K562 (cell line): ENCODE data around the gene EFCC1. TPM values are rescaled to one million over a fixed set of nuclear protein-coding genes. Genes with fewer than 3 reads are reported as not detected.

Source experiments
- HNRNPUL1 ChIP-seq: fragments of 200-400 bp; formaldehyde crosslinking; IDR thresholded peaks from 2 replicates; pipeline ENCODE4 v1.6.1; 2017; ENCODE audit warnings: low read length
- NFE2L1 ChIP-seq: fragments of 450-650 bp; IDR thresholded peaks from 2 replicates; pipeline ENCODE4 v1.6.1; 2016; ENCODE audit warnings: missing genetic modification characterization, low read depth, mild to moderate bottlenecking, missing compliant biosample characterization, moderate library complexity, borderline replicate concordance
- NRF1 ChIP-seq, 2 experiments: fragments of 450-650 bp; IDR thresholded peaks in 1 of 2; conservative IDR thresholded peaks in 1 of 2; 2 replicates each; pipeline ENCODE4 v1.6.1; 2014; ENCODE audit warnings: mild to moderate bottlenecking in 2 of 2
- PHF8 ChIP-seq: fragments of 200-600 bp; sonication (generic); IDR thresholded peaks from 2 replicates; pipeline ENCODE4 v1.6.1; 2012; ENCODE audit warnings: mixed run types, mild to moderate bottlenecking, inconsistent platforms, low read length, moderate library complexity, borderline replicate concordance
- ZBTB7A ChIP-seq: IDR thresholded peaks from 2 replicates; pipeline ENCODE4 v1.6.1; 2011; ENCODE audit warnings: low read depth, mild to moderate bottlenecking, low read length, moderate library complexity, borderline replicate concordance; ENCODE audit not compliant: control insufficient read depth
- ZNF431 ChIP-seq: sonication (generic); formaldehyde crosslinking; IDR thresholded peaks from 2 replicates; pipeline ENCODE4 v1.8.0; 2022; ENCODE audit warnings: mild to moderate bottlenecking, missing genetic modification reagents
- polyA plus RNA-seq, 8 experiments: library from polyadenylated mRNA; depleted of rRNA in 4 of 8; stranded (reverse) in 5 of 8; unstranded in 3 of 8; fragments of >200 nt; fragmentation: Nextera tagmentation in 2 of 8; fragmentation: Illumina TruSeq in 1 of 8; extraction: Ambion mirVana in 2 of 8; extraction: Trizol in 1 of 8; gene quantifications; 2 replicates each; pipeline versions ENCODE4 v1.2.1 to v1.2.3, GENCODE V29; 2011 to 2014; ENCODE audit warnings: inconsistent platforms in 1 of 8, missing spikeins in 1 of 8
- total RNA-seq, 7 experiments: library from RNA; depleted of rRNA in 6 of 7; stranded (reverse); fragments of >200 nt in 6 of 7; fragmentation: Illumina TruSeq in 2 of 7; extraction: Trizol in 2 of 7; gene quantifications; 2 replicates each; pipeline versions ENCODE4 v1.2.1 to v1.2.3, GENCODE V29; 2011 to 2021; ENCODE audit warnings: low replicate concordance in 1 of 7
- TF ChIP-seq, protein P1 (sequence below): fragments of 450-650 bp; IDR thresholded peaks from 2 replicates; pipeline ENCODE4 v1.6.1; 2016; ENCODE audit warnings: mild to moderate bottlenecking, moderate library complexity

EFCC1 gene
- total and polyA plus RNA-seq, 9 of the 15 experiments (the other 6 are each of a cell fraction or from before 2014, with no cell fraction given), result not detected

GRCh38 chr3:129018751-129019150, 17.6 kb downstream of the EFCC1 start (continued):
- TF ChIP-seq, protein P1, sequence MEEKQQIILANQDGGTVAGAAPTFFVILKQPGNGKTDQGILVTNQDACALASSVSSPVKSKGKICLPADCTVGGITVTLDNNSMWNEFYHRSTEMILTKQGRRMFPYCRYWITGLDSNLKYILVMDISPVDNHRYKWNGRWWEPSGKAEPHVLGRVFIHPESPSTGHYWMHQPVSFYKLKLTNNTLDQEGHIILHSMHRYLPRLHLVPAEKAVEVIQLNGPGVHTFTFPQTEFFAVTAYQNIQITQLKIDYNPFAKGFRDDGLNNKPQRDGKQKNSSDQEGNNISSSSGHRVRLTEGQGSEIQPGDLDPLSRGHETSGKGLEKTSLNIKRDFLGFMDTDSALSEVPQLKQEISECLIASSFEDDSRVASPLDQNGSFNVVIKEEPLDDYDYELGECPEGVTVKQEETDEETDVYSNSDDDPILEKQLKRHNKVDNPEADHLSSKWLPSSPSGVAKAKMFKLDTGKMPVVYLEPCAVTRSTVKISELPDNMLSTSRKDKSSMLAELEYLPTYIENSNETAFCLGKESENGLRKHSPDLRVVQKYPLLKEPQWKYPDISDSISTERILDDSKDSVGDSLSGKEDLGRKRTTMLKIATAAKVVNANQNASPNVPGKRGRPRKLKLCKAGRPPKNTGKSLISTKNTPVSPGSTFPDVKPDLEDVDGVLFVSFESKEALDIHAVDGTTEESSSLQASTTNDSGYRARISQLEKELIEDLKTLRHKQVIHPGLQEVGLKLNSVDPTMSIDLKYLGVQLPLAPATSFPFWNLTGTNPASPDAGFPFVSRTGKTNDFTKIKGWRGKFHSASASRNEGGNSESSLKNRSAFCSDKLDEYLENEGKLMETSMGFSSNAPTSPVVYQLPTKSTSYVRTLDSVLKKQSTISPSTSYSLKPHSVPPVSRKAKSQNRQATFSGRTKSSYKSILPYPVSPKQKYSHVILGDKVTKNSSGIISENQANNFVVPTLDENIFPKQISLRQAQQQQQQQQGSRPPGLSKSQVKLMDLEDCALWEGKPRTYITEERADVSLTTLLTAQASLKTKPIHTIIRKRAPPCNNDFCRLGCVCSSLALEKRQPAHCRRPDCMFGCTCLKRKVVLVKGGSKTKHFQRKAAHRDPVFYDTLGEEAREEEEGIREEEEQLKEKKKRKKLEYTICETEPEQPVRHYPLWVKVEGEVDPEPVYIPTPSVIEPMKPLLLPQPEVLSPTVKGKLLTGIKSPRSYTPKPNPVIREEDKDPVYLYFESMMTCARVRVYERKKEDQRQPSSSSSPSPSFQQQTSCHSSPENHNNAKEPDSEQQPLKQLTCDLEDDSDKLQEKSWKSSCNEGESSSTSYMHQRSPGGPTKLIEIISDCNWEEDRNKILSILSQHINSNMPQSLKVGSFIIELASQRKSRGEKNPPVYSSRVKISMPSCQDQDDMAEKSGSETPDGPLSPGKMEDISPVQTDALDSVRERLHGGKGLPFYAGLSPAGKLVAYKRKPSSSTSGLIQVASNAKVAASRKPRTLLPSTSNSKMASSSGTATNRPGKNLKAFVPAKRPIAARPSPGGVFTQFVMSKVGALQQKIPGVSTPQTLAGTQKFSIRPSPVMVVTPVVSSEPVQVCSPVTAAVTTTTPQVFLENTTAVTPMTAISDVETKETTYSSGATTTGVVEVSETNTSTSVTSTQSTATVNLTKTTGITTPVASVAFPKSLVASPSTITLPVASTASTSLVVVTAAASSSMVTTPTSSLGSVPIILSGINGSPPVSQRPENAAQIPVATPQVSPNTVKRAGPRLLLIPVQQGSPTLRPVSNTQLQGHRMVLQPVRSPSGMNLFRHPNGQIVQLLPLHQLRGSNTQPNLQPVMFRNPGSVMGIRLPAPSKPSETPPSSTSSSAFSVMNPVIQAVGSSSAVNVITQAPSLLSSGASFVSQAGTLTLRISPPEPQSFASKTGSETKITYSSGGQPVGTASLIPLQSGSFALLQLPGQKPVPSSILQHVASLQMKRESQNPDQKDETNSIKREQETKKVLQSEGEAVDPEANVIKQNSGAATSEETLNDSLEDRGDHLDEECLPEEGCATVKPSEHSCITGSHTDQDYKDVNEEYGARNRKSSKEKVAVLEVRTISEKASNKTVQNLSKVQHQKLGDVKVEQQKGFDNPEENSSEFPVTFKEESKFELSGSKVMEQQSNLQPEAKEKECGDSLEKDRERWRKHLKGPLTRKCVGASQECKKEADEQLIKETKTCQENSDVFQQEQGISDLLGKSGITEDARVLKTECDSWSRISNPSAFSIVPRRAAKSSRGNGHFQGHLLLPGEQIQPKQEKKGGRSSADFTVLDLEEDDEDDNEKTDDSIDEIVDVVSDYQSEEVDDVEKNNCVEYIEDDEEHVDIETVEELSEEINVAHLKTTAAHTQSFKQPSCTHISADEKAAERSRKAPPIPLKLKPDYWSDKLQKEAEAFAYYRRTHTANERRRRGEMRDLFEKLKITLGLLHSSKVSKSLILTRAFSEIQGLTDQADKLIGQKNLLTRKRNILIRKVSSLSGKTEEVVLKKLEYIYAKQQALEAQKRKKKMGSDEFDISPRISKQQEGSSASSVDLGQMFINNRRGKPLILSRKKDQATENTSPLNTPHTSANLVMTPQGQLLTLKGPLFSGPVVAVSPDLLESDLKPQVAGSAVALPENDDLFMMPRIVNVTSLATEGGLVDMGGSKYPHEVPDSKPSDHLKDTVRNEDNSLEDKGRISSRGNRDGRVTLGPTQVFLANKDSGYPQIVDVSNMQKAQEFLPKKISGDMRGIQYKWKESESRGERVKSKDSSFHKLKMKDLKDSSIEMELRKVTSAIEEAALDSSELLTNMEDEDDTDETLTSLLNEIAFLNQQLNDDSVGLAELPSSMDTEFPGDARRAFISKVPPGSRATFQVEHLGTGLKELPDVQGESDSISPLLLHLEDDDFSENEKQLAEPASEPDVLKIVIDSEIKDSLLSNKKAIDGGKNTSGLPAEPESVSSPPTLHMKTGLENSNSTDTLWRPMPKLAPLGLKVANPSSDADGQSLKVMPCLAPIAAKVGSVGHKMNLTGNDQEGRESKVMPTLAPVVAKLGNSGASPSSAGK, result no peak
- no peak for TF ChIP-seq NFE2L1
- TF ChIP-seq PHF8, result no peak
- no peak for TF ChIP-seq ZBTB7A
- TF ChIP-seq HNRNPUL1, result no peak
- no peak for TF ChIP-seq NRF1 (conservative IDR thresholded peaks at IDR 0.05 in 1 of 2, IDR thresholded peaks at IDR 0.05 in 1 of 2)
- TF ChIP-seq ZNF431, result no peak
